ENCODE data around the gene FRMD4A.
"Not testable (repeated sequence)": the region's sequence is repeated elsewhere in the genome, so short reads cannot be mapped to it uniquely, and the experiment has no call there.

FRMD4A gene

GRCh38 chr10:13877154-13877909 is 453.4 kb downstream of the FRMD4A start:
- no peak for DNase-seq (ENCODE audit: low spot score)

DNA sequence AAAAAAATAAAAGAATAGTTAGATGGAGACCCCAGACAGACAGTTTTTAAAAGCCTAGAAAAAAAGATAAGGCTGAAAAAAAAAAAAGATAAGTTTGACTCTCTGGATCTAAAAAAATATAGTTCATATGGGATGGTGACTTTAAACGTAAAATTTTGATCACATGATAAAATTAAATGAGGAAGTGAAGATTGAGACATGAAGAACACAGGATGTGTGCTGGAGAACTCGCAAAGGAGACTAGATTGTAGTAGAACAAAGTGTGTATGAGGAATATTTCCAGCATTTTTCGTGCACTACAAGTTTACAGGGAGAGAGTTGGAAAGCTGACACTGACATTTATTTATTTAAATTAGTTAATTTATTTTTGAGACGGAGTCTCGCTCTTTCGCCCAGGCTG is 457.5 kb downstream of the FRMD4A start:
- DNase-seq (ENCODE audit: low spot score) = no peak

DNA sequence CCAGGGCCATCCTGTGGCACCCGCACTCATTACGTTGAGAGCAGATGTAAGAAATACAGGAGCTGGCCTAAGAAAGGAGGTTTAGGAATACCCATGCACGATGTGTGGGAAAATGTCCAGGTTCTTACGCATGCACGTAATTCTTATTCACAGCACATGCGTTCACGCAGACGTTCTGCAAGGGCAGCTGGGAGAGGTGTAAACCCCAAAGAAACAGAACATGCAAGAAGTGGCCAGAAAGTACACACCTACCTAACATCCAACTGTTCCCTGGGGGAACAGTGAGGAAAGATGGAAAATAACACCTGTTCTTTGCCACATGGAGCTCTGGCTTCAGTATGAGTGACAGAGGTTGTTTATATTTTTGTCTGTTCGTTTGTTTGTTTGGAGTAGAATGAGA is 458.3 kb downstream of the FRMD4A start:
- DNase-seq (ENCODE audit: low spot score) = no peak

- no peak for DNase-seq (ENCODE audit: low spot score)
These were observed 458.9 kb downstream of the FRMD4A start for GRCh38 chr10:13871776-13872175.

DNA sequence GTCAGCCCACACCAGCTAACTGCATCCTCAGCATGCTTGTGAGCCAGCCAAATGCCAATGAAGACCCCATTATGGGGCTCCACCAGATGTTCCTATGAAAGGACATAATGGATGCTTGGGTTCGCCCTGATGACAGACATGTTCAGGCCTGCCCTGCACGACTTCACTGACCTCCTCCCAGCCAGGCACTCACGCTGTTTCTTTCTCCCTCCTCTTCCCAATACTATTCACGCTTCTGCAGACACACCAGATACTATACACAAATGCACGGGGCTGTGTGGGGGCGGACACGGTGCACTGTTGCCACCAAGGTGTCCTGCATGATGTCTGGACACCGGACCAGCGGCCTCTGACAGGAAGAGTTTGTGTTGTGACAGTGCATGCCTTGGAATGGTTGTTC is 459.7 kb downstream of the FRMD4A start:
- DNase-seq (ENCODE audit: low spot score) = no peak

DNA sequence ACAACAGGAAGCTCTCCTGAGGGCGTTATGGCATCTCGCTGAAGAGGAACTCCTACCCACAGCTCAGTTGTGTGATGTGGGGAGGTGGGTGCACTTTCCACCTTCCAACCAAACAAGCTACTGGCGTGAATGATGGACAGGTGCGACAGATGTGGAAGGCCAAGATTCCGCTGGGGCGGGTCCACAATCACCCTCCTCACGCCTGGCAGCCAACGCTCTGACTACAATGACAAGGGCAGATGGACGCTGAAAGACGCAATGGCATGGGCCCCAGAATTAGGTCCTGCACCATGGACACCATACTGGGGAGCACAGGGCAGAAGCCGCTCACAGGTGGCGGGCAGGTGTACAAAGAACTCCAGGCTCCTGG is 461.4 kb downstream of the FRMD4A start:
- no peak for DNase-seq (ENCODE audit: low spot score)

DNA sequence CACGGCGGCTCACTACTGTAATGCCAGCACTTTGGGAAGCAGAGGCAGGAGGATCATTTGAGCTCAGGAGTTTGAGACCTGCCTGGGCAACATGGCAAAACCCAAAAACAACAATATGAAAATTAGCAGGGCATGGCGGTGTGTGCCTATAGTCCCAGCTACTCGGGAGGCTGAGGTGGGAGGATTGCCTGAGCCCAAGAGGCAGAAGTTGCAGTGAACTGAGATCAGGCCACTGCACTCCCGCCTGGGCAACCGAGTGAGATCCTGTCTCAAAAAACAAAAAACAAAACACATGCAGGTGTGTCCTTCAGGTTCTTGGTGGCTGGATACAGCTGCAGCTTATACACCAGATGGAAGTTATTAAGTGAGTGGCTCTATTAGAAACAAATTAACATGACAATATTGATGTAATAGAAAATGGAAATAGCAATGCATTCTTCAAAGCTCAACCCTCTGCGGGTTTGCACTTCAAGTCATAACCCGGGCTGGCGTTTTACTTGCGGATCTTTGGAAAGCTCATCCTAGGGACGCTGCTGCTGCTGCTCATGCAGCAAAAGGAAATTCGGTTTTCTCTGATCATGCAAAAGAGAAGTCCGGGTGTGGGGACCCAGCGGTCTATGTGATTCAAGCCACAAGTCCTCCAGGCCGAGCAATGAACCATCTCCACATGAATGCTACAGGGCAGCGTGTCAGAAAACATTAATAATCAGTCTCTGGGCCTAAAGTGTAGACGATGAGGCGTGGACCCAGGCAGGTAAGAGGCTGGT is 462.0 kb downstream of the FRMD4A start:
- DNase-seq (ENCODE audit: low spot score) = no peak

DNA sequence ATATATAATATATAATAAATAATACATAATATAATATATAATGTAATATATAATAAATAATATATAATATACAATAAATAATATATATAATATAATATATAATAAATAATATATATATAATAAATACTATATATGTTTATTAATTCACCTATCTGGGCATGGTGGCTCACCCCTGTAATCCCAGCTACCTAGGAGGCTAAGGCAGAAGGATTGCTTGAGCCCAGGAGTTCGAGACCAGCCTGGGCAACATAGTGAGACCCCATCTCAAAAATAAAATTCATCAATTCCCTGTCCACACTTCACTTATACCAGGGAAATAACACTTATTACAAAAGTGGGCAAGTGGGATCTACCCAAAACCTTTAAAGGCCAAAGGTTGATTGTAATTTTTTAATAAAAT is 462.9 kb downstream of the FRMD4A start:
- no peak for DNase-seq (ENCODE audit: low spot score)

- DNase-seq (ENCODE audit: low spot score) = no peak
These were observed 464.8 kb downstream of the FRMD4A start for GRCh38 chr10:13865758-13866491.

GRCh38 chr10:13865220-13865619 is 465.5 kb downstream of the FRMD4A start:
- DNase-seq (ENCODE audit: low spot score) = not testable (repeated sequence)

- peak; percentile 21 for DNase-seq (ENCODE audit: low spot score)
These were observed 468.0 kb downstream of the FRMD4A start for GRCh38 chr10:13862546-13863233.

DNA sequence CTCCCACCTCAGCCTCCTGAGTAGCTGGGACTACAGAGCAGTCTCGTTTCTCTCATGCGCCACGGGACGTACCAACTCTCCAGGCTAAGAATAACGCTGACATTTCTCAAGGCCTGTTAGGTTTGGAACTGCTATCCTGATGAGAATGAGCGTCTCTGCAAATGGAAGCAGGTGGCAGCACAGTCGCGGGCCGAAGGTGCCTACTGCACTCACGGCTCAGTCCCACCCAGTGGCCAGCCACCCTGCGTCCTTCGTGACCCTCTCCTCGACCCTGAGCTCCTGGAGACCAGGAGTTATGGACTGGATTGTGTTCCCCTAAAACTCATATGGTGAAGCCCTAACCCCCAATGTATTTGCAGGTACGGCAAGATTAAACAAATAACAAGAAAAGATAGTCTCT is 469.8 kb downstream of the FRMD4A start:
- DNase-seq (ENCODE audit: low spot score) = no peak

- DNase-seq (ENCODE audit: low spot score) = no peak
These were observed 470.6 kb downstream of the FRMD4A start for GRCh38 chr10:13859979-13860654.

DNA sequence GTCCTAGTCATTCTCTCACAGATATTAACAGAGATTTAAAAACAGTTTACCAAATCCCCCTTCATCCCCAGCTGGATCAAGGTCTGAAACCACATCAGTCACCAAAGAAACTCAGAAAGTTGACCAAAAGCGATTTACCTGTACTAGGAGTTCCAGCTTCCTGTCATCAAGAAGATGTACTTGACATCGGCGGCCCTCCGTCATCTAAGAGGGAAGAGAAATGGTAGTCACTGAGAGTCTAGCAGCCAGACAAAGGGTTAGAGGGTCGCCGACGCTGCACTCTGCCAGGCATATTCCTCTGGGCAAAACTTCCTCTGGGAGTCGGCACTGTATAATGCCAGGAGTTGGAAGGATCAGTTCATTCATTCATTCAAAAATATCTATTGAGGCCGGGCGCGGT is 472.0 kb downstream of the FRMD4A start:
- DNase-seq (ENCODE audit: low spot score) = no peak

DNA sequence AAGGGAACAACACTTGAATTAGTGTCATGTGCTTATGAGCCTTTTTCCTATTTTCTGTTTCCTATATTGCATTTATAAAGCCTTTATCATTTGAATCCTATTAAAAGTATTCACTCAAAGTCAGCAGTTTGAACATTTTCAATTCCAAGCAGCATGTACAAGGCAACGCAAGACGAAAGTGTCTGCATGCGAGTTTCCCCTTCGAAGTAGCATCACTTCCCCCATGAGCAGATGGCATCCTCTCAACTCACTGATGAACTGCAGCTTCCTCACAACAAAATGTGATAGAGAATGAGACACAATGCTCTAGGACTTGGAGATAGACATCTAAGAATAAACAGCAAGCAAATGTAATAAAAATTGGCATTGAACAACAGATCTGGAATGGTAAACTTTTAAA is 473.3 kb downstream of the FRMD4A start:
- no peak for DNase-seq (ENCODE audit: low spot score)

- no peak for DNase-seq (ENCODE audit: low spot score)
These were observed 476.9 kb downstream of the FRMD4A start for GRCh38 chr10:13853854-13854253.

DNA sequence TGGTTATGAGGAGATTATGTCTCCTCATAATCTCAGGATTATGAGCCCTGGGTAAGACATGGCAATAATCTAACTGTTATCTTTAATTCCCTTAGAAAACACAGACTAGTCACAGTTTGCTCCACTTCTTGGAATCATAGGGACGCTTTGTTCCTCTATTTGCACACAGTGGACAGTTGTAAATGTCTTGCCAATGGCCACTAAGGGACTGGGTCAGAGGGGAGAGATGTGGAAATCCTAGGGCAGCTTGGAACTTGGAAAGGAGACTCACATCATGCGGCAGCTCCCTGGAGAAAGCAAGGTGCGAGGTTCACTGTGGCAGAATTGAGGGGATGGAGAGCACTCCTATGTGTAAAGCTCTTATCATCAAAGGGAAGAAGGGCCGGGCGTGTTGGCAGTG is 477.9 kb downstream of the FRMD4A start:
- no peak for DNase-seq (ENCODE audit: low spot score)

- DNase-seq (ENCODE audit: low spot score) = no peak
These were observed 478.8 kb downstream of the FRMD4A start for GRCh38 chr10:13851906-13852305.

- no peak for DNase-seq (ENCODE audit: low spot score)
These were observed 481.9 kb downstream of the FRMD4A start for GRCh38 chr10:13848520-13849445.

DNA sequence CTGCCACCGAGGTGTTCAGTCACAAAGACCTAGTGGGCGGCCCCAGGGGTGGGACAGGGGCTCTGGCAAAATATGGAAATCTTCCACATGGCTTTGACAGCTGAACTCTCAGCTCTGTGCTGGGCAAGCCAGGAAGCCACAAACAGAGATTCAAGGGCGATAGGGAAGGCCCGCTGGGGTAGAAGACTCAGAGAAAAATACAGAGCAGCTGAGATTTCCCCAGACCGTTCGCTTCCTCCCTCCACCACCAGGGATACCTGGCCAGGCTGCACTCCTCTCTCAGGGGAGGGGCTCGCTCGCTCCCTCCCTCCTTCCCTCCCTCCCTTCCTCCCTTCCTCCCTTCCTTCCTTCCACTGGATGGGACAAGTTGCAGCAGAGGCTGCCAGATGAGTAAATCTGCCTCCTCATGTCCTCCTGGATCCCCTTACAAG is 483.5 kb downstream of the FRMD4A start:
- no peak for DNase-seq (ENCODE audit: low spot score)

- DNase-seq (ENCODE audit: low spot score) = no peak
These were observed 484.8 kb downstream of the FRMD4A start for GRCh38 chr10:13845897-13846296.

Measured in CD4-positive, alpha-beta T cell treated with Interleukin-6 at 100 ng/mL for 8 hours (primary cell).